H54 (cell line): ENCODE data around the gene PPP1R3C.

Experiments
- DNase-seq: peaks from one replicate; pipeline ENCODE4 v3.0.0; 2011; ENCODE audit warnings: low spot score, mixed read lengths; ENCODE audit not compliant: insufficient read length
- FAIRE-seq: peaks from 3 replicates; lab custom pipeline; 2011; peaks lifted over from hg19 to GRCh38; lab: Jason Lieb, UNC
- POLR2A ChIP-seq: IDR thresholded peaks from 2 replicates; pipeline ENCODE4 v1.6.1; 2011; ENCODE audit warnings: low read depth, mild to moderate bottlenecking, low read length

Gene PPP1R3C

DNA sequence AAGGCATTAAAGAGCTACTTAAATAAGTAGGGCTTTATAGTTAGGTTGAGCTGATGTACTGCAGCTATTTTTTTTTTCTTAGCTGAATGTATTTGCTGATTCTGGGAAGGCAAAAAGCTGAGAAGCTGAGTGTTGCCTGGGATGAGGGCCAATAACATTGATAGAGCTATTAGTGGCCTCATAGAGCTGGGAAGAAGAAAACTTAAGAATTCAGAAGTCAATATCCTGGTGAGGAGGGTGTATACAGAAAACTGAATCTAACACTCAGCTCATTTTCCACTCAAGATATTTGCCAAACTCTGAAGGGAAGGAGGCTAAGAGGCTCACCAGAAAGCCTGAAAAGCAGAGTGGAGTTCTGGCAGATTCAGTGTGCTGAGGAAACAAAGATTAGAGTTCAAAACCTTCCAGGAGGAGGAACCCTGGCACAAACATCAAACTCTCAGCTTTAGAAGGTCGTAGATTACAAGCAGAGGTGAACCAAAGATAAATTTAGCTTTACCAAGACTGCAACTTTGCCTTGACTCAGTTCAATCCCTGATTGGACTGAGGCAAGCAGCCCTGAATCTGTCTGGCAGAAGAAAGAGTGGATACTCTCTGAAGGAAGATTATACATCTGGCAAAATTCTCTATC is 11.3 kb downstream of the PPP1R3C start:
- DNase-seq (no peak), FAIRE-seq (peak; percentile 78)
- no peak for TF ChIP-seq POLR2A

DNA sequence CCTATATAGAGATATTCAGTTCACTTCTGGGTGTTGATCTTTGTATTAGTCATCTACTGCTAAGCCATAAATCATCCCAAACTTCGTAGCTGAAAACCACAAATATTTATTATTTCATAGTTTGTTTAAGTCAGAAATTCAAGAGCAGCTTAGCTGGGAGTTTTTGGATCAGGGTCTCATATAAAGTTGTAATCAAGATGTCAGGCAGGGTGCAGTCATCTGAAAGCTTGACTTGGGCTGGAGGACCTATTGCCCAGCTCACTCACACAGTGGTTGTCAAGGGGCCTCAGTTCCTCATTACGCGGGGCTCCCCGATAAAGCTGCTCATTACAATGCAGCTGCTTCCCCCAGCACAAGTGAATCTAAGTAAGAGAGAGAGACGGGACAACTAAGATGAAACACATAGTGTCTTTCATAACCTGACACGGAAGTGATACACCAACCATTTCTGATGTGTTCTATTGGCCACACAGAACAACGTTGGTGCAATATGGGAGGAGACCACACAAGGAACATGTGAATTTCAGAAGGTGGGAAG is 15.7 kb downstream of the PPP1R3C start:
- peak; percentile 19 for DNase-seq
- peak; percentile 84 for FAIRE-seq
- no peak for TF ChIP-seq POLR2A

DNA sequence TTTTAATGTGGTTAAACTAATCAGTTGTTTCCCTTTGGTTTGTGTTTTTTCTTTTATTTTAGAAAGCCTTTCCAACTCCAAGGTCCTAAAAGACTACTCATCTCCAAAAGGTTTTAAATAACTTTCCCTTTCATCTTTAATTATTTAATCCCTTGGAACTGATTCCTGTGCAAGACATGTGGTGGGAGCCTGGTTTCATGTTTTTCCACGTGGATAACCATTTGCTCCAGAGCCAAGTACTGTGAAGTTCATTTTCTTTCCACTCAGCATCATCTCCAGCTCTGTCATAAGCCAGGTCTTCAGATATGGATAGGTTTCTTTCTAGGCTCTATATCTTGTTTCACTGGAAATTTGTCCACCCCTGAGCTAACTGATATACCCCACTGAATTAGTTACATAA is 16.7 kb downstream of the PPP1R3C start:
- no peak for FAIRE-seq
- no peak for TF ChIP-seq POLR2A
- no peak for DNase-seq

DNA sequence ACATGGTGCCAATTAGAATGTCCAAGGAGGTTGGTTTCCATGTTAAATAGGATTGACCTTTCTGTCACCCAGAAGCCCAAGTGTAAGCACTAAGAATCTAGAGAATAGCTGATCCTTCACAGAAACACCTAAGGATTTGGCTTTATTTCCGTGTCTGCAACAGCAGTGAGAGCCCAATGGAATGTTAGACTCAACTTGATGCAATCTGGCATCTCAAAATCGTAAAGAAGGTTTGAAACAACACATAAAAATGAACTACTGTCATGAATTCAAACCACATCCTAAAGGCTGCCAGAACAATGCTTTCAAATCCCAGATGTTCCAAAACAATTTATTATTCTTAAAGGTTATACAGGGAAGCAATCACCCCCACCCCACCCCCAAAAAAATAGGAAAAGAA is 18.6 kb downstream of the PPP1R3C start:
- FAIRE-seq = no peak
- DNase-seq = no peak
- TF ChIP-seq POLR2A = no peak

DNA sequence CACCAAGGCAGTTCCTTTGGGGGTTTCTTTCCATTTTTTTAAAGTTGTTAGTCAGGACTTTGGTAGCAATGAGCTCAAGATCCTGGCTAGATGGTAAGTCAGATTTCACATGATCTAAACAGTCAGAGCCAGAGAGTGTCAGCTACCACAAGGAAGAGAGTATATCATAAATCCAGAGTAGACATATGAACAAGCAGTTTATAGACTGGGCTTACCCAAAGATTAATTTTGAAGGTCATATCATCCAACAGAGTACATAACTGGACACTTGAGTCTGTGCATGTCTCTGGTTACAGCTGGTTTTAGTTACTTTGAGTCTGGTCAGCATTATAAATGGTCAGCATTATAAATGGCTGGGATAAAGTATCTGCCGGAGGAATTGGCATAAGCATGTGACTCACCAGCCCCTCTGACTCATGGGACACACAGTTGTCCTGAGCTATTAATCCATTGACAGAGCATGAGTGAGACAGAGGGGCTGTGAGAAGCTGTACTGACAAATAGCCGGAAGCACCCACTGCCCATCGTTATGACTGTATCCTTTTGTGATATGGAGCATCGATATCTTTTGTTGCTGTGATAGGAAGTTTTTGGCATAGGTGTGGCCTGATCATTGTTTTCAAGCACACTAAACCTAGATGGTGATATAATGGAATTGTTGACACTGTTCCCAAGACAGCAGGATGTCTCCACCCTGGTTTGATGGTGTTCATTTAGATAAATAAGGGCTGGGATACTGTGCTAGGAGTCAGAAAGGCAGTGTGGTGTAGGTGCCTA is 19.3 kb downstream of the PPP1R3C start:
- DNase-seq (peak; percentile 49), FAIRE-seq (peak; percentile 99)
- no peak for TF ChIP-seq POLR2A

DNA sequence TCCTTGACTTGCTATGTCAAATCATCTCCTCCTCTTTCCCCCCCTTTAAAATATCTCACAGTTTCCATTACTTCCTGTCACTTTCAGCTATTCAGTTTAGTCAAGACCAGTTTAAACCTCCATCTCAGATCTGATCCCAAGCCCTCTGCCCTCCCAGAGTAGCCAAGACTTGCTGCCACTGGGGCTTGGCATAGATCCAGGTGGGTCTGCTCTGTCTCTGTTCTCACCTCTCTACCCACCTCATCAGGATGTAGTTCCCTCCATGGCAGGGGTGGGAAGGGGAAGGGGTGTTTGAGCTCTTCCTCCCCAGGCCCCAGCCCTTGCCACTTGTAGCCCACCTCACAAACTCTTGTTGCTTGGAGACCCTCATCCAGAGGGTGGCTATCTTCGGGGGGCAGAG is 22.0 kb downstream of the PPP1R3C start:
- DNase-seq (no peak), FAIRE-seq (no peak)
- no peak for TF ChIP-seq POLR2A

DNA sequence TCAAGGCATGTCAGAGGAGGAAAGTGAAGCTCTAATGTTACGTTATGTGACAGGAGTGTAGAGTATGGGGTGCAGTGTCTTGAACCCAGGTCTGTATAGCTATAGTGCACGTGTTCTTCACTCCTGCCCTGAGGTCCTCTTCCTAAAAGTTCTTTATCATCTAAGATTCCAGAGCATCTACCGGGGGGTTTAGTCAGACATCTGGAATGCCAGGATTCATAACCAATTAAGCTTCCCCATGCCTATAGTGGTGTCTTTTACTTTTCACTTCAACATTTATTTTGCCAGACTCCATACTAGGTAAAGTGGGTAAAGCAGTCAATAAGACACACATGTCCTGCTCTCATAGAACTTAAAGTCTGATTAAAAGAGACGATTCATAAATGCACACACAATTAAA is 22.4 kb downstream of the PPP1R3C start:
- FAIRE-seq (peak; percentile 11), DNase-seq (no peak)
- TF ChIP-seq POLR2A = no peak

DNA sequence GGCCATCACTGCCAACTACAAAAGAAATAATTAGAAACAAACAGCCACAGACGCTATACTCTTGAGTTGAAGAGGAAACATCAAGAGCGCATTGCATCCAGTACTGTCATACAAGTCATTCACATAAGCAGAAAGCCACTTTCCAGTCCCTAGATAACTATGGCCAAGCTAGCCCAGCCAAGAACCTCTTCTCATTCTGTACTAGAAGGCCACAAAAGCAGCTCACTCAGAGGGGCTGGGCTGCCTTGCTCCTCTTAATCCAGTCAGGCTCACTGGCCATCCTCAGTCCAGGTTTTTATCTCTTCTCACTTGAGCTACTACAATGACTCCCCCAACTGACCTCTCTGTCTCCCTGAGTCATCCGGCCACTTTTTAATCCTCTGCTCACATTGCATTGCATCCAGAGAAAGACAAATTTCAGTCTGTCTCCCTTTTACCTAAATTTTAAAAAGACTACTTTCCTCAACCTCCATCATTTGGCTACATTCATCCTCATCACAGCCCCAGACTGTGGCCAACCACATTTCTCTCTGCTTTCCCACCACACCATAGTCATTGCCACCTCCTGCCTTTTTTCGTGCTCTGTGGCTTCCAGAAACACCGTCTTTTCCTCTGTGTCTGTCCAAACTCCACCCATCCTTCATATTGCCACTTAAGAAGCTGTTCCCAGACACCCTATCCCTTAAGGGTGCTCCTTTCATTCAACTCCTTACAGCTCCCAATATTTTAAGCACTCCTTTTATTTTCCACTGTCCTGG is 25.0 kb downstream of the PPP1R3C start:
- TF ChIP-seq POLR2A = no peak
- FAIRE-seq = no peak
- DNase-seq = no peak

DNA sequence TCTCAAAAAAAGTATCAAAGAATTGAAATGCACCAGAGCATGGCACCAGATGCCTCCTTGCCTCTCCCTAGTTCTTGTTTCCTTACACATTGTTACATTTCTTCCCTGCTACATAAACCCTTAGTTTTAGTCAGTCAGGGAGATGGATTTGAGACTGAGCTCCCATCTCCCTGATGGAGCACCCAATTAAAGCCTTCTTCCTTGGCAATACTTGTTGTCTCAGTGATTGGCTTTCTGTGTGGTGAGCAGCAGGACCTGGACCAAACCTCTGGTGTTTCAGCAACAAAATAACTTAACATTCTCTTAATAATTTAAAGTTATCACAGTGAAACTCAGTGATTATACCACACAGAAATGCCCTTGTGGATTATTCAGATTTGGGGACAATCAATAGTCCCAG is 26.9 kb downstream of the PPP1R3C start:
- FAIRE-seq (no peak), DNase-seq (no peak)
- TF ChIP-seq POLR2A = no peak

DNA sequence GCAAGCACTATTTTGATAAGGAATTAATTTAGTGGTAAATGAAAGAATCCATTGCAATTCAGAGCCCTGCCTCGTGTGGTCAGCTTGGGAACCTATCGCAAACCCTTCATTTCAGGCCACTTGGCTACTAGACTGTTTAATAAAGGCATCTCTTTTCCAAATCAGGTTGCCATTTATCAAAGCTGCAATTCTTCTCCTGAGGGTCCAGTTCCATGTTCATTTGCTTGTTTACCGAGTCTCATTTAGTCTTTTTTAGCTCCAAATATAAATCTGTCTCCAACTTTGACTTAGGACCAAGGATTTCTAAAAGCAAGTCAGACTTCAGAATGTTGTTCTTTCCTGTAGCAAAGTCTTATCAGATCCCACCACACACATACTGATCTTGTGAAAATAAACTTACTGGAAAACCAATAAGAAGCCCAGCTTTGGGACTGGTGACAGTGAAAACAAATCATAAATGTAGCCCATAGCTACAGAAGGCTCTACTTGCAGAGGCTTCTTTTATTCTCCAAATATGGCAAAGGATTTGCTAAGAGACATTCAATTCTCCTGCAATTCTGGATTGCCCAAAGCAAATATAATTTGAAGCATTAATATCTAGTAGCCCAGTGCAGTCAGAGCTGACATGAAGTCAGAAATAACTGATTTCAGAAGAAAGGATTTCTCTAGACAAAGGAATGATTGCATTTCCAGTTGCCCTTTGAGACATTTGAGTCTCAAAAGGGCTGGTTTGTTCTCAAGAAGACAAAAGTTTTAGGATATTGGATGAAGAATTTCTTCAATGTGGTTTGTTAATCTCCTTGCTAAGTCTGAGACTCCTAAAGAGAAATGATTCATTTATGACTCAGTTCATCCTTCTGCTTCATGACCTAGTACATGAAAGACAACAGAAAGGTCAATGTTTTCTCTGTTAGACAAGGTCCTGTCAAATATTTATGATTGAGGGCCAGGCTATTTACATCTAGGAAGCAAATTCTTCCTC is 28.0 kb downstream of the PPP1R3C start:
- FAIRE-seq (peak; percentile 52), DNase-seq (no peak)
- TF ChIP-seq POLR2A = no peak

DNA sequence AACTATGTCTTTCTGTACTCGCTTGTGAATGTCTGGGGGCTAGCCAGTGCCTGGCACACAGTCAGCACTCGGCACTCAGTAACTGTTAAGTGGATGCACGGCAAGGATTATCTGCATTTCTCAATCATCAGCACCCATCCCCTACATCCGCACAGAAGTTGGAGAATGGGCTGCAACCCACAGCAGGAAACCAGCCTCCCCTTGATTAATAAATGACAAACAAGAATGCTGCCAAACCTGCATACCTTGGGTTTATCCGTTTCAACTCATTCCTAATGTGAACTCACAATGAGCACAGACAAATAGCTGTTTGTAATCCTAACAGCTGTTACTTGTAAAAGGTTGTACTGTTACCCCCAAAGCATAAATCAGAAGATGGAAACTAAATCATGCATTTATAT is 28.9 kb downstream of the PPP1R3C start:
- DNase-seq (no peak), FAIRE-seq (no peak)

DNA sequence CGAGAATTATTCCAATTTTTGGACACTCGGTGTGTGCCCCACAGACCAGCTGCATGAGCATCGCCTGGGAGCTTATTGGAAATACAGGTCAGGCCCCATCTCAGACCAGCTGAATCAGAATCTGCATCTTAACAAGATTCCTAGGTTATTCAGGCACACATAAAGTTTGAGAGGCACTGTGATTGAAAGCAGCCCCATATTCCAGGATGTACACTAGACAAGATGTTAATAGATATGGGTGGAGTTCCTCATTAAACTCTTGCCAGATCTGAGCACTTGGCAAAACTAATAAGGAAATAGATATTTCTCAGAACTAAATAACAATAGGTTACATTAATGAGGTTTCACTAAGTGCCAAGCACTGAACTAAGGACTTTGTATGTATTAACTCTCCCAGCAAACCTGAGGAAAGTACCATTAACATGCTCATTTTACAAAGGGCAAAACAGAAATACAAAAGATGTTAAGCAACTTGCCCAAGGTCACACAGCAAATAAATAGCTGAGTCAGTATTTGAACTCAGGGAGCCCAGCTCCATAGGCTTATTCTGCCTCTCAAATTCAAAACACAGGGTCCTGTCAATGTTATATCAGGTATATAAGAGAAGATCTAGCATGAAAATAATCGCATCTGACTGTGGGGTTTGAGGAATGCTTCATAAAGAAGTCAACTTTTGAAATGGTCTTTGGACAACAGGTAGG is 29.9 kb downstream of the PPP1R3C start:
- no peak for TF ChIP-seq POLR2A
- FAIRE-seq (no peak), DNase-seq (no peak)

More for the DNA sequence above, 28.9 kb downstream of the PPP1R3C start:
- no peak for TF ChIP-seq POLR2A

DNA sequence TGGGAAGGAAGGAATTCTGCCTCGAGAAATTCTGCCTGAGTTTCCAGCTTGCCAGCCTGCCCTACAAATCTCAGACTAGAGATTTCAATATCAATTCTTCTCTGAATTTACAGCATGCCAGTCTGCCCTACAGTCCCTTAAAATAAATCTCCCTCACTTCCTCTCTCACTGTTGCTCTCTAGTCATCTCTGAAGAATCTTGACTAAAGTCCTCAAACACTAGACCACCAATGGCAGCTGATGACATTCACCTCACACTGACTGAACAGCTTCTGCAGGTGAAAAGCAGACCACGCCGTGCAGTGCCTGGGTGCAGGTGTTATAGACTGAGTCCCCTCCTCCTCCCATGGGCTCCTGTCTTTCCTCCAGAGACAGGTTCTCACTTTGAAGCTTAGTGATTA is 30.4 kb downstream of the PPP1R3C start:
- DNase-seq (no peak), FAIRE-seq (no peak)
- no peak for TF ChIP-seq POLR2A
